Lower lobe of right lung (tissue), 2 donors: ENCODE results near the gene TBX18. TPM values are rescaled to one million over a fixed set of nuclear protein-coding genes. Genes with fewer than 3 reads are reported as not detected.

Experiments
- ATAC-seq, 2 donors: fragments of 200-7000 bp; cut with Tn5 transposase; one replicate each; pipeline ENCODE4 v1.9.1; 2020 to 2022; ENCODE audit warnings: mild to moderate bottlenecking in 2 of 2, moderate library complexity in 2 of 2
- DNase-seq: peaks from one replicate; pipeline ENCODE4 v3.0.0-alpha.2; 2020
- H3K27ac ChIP-seq: fragments of 200-600 bp; one replicate; pipeline ENCODE4 v1.8.0; 2022
- H3K27me3 ChIP-seq: fragments of 200-600 bp; one replicate; pipeline ENCODE4 v1.8.0; 2022; ENCODE audit warnings: low read depth
- H3K36me3 ChIP-seq: fragments of 200-600 bp; one replicate; pipeline ENCODE4 v1.8.0; 2022; ENCODE audit warnings: mild to moderate bottlenecking
- H3K4me1 ChIP-seq: fragments of 200-600 bp; one replicate; pipeline ENCODE4 v1.8.0; 2022
- H3K4me3 ChIP-seq: fragments of 200-600 bp; one replicate; pipeline ENCODE4 v1.8.0; 2022; ENCODE audit warnings: mild to moderate bottlenecking
- H3K9me3 ChIP-seq: fragments of 200-600 bp; one replicate; pipeline ENCODE4 v1.8.0; 2022
- intact Hi-C: fragments of 100-400 bp; cut with DNase I; formaldehyde crosslinking; loops from one replicate; pipeline ENCODE4 v1.11.0; 2022
- total RNA-seq: library from RNA; stranded (reverse); fragmentation: NEBNext Ultra II Directional; extraction: Animal tissue kit (Norgen Biotek cat#: 25700); gene quantifications from one replicate; pipeline ENCODE4 v1.2.1, GENCODE V29; 2021
- TF ChIP-seq, protein P1 (sequence below): fragments of 200-600 bp; IDR thresholded peaks from one replicate; pipeline ENCODE4 v1.8.0; 2022; ENCODE audit warnings: antibody characterized with exemption, mild to moderate bottlenecking
- donor health status: DM: no; HTN: yes; CAD: no; lungs with severe emphysema.

The TBX18 gene
- total RNA-seq, 1 donor from 2014 or later = 1.5 TPM

GRCh38 chr6:84763886-84764331 lies 489 bp downstream of the TBX18 start:
- no peaks in the 10 kb centered on the region for H3K9me3 ChIP-seq
- DNase-seq (no peak), ATAC-seq (no peak)
- peak overlapping the region; percentile 39 for H3K4me3 ChIP-seq
- H3K4me1 ChIP-seq = peaks cover 18% of the 10 kb centered on the region
- H3K27ac ChIP-seq = peak overlapping the region; percentile 38
- TF ChIP-seq, protein P1, sequence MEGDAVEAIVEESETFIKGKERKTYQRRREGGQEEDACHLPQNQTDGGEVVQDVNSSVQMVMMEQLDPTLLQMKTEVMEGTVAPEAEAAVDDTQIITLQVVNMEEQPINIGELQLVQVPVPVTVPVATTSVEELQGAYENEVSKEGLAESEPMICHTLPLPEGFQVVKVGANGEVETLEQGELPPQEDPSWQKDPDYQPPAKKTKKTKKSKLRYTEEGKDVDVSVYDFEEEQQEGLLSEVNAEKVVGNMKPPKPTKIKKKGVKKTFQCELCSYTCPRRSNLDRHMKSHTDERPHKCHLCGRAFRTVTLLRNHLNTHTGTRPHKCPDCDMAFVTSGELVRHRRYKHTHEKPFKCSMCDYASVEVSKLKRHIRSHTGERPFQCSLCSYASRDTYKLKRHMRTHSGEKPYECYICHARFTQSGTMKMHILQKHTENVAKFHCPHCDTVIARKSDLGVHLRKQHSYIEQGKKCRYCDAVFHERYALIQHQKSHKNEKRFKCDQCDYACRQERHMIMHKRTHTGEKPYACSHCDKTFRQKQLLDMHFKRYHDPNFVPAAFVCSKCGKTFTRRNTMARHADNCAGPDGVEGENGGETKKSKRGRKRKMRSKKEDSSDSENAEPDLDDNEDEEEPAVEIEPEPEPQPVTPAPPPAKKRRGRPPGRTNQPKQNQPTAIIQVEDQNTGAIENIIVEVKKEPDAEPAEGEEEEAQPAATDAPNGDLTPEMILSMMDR = no peak
- no peaks in the 10 kb centered on the region for H3K36me3 ChIP-seq
- peaks cover 97% of the 10 kb centered on the region for H3K27me3 ChIP-seq
- intact Hi-C loops = no loop called here

- H3K36me3 ChIP-seq = no peaks in the 10 kb centered on the region
- peak; percentile 39 to 41 for ATAC-seq
- peak overlapping the region; percentile 39 for H3K4me3 ChIP-seq
- H3K4me1 ChIP-seq = peaks cover 18% of the 10 kb centered on the region
- intact Hi-C loops = no loop called here
- peak overlapping the region; percentile 38 for H3K27ac ChIP-seq
- peak; percentile 46 for DNase-seq
- TF ChIP-seq, protein P1 = no peak
- H3K27me3 ChIP-seq = peaks cover 96% of the 10 kb centered on the region
- H3K9me3 ChIP-seq = no peaks in the 10 kb centered on the region
Observed at GRCh38 chr6:84763003-84763885, 1.2 kb downstream of the TBX18 start.

- H3K4me1 ChIP-seq = peaks cover 18% of the 10 kb centered on the region
- H3K27ac ChIP-seq = no peak overlapping the region
- no peaks in the 10 kb centered on the region for H3K9me3 ChIP-seq
- TF ChIP-seq, protein P1 = no peak
- H3K27me3 ChIP-seq = peaks cover 91% of the 10 kb centered on the region
- intact Hi-C loops = no loop called here
- no peaks in the 10 kb centered on the region for H3K36me3 ChIP-seq
- peak overlapping the region; percentile 39 for H3K4me3 ChIP-seq
- peak in 1 of 2 donors; percentile 20 for ATAC-seq
- DNase-seq = no peak
Observed at GRCh38 chr6:84762220-84763002, 2.0 kb downstream of the TBX18 start.

DNA sequence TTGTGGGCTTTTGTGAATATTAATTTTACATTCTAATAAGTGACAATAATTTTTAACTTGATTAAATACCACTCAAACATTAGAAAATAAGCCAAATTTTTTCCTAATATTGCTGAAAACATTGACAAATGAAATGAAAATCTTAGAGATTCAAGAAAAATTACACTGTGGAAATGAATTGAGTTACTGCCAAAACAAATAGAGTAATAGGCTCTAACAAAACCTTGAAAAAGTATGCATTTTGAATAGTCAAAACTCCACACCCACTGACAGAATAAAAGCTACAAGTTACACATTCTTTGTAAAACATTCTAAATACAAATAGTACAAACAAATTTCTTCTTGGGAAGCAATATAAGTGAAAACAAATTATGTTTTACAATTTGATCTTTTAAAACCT lies 5.9 kb downstream of the TBX18 start:
- Histone ChIP-seq H3K4me3 (no peak overlapping the region), H3K27me3 (peaks cover 59% of the 10 kb centered on the region), H3K4me1 (peaks cover under 1% of the 10 kb centered on the region), H3K36me3 (no peaks in the 10 kb centered on the region), H3K9me3 (no peaks in the 10 kb centered on the region), H3K27ac (no peak overlapping the region)
- TF ChIP-seq, protein P1 = no peak
- DNase-seq = no peak
- intact Hi-C loops = no loop called here
- no peak for ATAC-seq

DNA sequence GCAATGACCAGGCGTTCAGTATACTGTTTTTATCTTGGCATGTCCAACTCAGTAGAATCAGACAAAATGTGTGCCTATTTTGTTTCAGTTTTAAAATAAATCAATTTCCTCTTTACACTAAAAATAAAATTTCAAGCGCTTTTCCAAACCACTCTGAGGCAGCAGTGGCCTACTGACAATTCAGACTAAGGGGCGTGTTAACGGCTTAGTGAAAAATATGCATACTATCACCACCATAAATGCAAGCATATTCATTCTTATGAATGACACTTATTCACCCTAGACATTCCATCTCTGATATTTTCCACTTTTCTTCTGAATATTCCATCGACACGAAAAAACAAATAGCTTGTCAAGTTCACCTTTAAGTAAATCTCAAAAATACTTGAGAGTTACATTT lies 7.5 kb downstream of the TBX18 start:
- H3K27ac ChIP-seq = no peak overlapping the region
- no peak overlapping the region for H3K4me3 ChIP-seq
- DNase-seq = no peak
- peaks cover 43% of the 10 kb centered on the region for H3K27me3 ChIP-seq
- intact Hi-C loops = no loop called here
- H3K36me3 ChIP-seq = no peaks in the 10 kb centered on the region
- no peaks in the 10 kb centered on the region for H3K4me1 ChIP-seq
- ATAC-seq = no peak
- TF ChIP-seq, protein P1 = no peak
- H3K9me3 ChIP-seq = no peaks in the 10 kb centered on the region
